Measurements from ENCODE around the gene AGBL4.

Gene AGBL4

GRCh38 chr1:49541096-49541752, 482.5 kb downstream of the AGBL4 start:
- no peak for ATAC-seq
- TF ChIP-seq TCF4 (CRISPR knock-in tag; IDR thresholded peaks at IDR 0.05; ENCODE audit: borderline replicate concordance) (no peak), ISL1 (CRISPR knock-in tag; IDR thresholded peaks at IDR 0.05) (no peak), BACH2 (CRISPR knock-in tag; IDR thresholded peaks at IDR 0.05; ENCODE audit: borderline replicate concordance) (no peak), SNAI2 (CRISPR knock-in tag; IDR thresholded peaks at IDR 0.05) (no peak), ZC3H10 (CRISPR knock-in tag; IDR thresholded peaks at IDR 0.05) (no peak), CSRNP3 (CRISPR knock-in tag; IDR thresholded peaks at IDR 0.05) (no peak), GLIS3 (CRISPR knock-in tag; IDR thresholded peaks at IDR 0.05) (no peak), CSDC2 (CRISPR knock-in tag; IDR thresholded peaks at IDR 0.05) (no peak), ESRRG (CRISPR knock-in tag; IDR thresholded peaks at IDR 0.05) (no peak), ZNF565 (CRISPR knock-in tag; conservative IDR thresholded peaks at IDR 0.05; ENCODE audit: low read depth) (no peak), ARNTL (CRISPR knock-in tag; IDR thresholded peaks at IDR 0.05; ENCODE audit: borderline replicate concordance, low read depth) (no peak), PPARA (CRISPR knock-in tag; IDR thresholded peaks at IDR 0.05; ENCODE audit: borderline replicate concordance) (no peak), RARB (CRISPR knock-in tag; IDR thresholded peaks at IDR 0.05) (no peak), CREB5 (CRISPR knock-in tag; IDR thresholded peaks at IDR 0.05; ENCODE audit: low read depth) (no peak), ZFP30 (CRISPR knock-in tag; IDR thresholded peaks at IDR 0.05) (no peak)

- no peak for TF ChIP-seq CREB5 (CRISPR knock-in tag; IDR thresholded peaks at IDR 0.05; ENCODE audit: low read depth)
- no peak for TF ChIP-seq ISL1 (CRISPR knock-in tag; IDR thresholded peaks at IDR 0.05)
- no peak for TF ChIP-seq PATZ1 (CRISPR knock-in tag; IDR thresholded peaks at IDR 0.05; ENCODE audit: borderline replicate concordance)
- no peak for TF ChIP-seq SNAI2 (CRISPR knock-in tag; IDR thresholded peaks at IDR 0.05)
- TF ChIP-seq TOX (CRISPR knock-in tag; IDR thresholded peaks at IDR 0.05; ENCODE audit: borderline replicate concordance), result no peak
- no peak for TF ChIP-seq CSRNP3 (CRISPR knock-in tag; IDR thresholded peaks at IDR 0.05)
- TF ChIP-seq CSDC2 (CRISPR knock-in tag; IDR thresholded peaks at IDR 0.05), result no peak
- no peak for TF ChIP-seq ZNF565 (CRISPR knock-in tag; conservative IDR thresholded peaks at IDR 0.05; ENCODE audit: low read depth)
- TF ChIP-seq ZNF70 (CRISPR knock-in tag; IDR thresholded peaks at IDR 0.05), result no peak
- TF ChIP-seq ARNTL (CRISPR knock-in tag; IDR thresholded peaks at IDR 0.05; ENCODE audit: borderline replicate concordance, low read depth), result no peak
- TF ChIP-seq POU6F1 (CRISPR knock-in tag; IDR thresholded peaks at IDR 0.05; ENCODE audit: borderline replicate concordance, low read depth), result no peak
- no peak for TF ChIP-seq OSR1 (CRISPR knock-in tag; IDR thresholded peaks at IDR 0.05)
- no peak for TF ChIP-seq RARB (CRISPR knock-in tag; IDR thresholded peaks at IDR 0.05)
- no peak for TF ChIP-seq PPARA (CRISPR knock-in tag; IDR thresholded peaks at IDR 0.05; ENCODE audit: borderline replicate concordance)
- no peak for TF ChIP-seq ZFP3 (CRISPR knock-in tag; IDR thresholded peaks at IDR 0.05)
- peak; percentile 89 for ATAC-seq
These were observed 496.0 kb downstream of the AGBL4 start for GRCh38 chr1:49527606-49528305.
